HG03457 (cell line): ENCODE measurements around the gene ADAMTS13.
"Not testable (repeated sequence)": the region's sequence is repeated elsewhere in the genome, so short reads cannot be mapped to it uniquely, and the experiment has no call there.

Experiments
- ATAC-seq: cut with Tn5 transposase; IDR thresholded peaks from one replicate; pipeline ENCODE4 v1.9.1; 2021; ENCODE audit warnings: moderate number of reproducible peaks; ENCODE audit not compliant: unreplicated experiment

Gene ADAMTS13

GRCh38 chr9:133421615-133422542 lies at the start of gene ADAMTS13:
Gene ADAMTS13 (plus strand): TSS chr9:133422367. CDS start chr9:133422444, 77 bp downstream.
- no peak for ATAC-seq

- ATAC-seq = no peak
Measured at GRCh38 chr9:133374612-133375115, 47.5 kb upstream of the ADAMTS13 start.

- peak; percentile 7 for ATAC-seq
Measured at GRCh38 chr9:133375116-133375723, 46.9 kb upstream of the ADAMTS13 start.

GRCh38 chr9:133375724-133376654 lies 46.2 kb upstream of the ADAMTS13 start, which contains the start of the genes STKLD1 and SURF4:
Gene STKLD1 (plus strand): TSS chr9:133376366. CDS start chr9:133376474, 108 bp downstream.
Gene SURF4 (minus strand): TSS chr9:133376060. CDS start chr9:133375969, 91 bp downstream.
- ATAC-seq = peak; percentile 77

GRCh38 chr9:133377280-133377679 lies 44.9 kb upstream of the ADAMTS13 start:
- ATAC-seq = not testable (repeated sequence)

- no peak for ATAC-seq
Measured at GRCh38 chr9:133377721-133378216, 44.4 kb upstream of the ADAMTS13 start.

GRCh38 chr9:133378408-133378962 lies 43.7 kb upstream of the ADAMTS13 start:
- no peak for ATAC-seq

- ATAC-seq = no peak
Measured at GRCh38 chr9:133379153-133380086, 42.7 kb upstream of the ADAMTS13 start.

- ATAC-seq = no peak
Measured at GRCh38 chr9:133380734-133381133, 41.4 kb upstream of the ADAMTS13 start.

GRCh38 chr9:133382507-133383141 lies 39.5 kb upstream of the ADAMTS13 start:
- no peak for ATAC-seq

- ATAC-seq = no peak
Measured at GRCh38 chr9:133383438-133383837, 38.7 kb upstream of the ADAMTS13 start.

GRCh38 chr9:133384736-133385321 lies 37.3 kb upstream of the ADAMTS13 start:
- ATAC-seq = no peak

GRCh38 chr9:133385452-133385851 lies 36.7 kb upstream of the ADAMTS13 start:
- no peak for ATAC-seq

- ATAC-seq = no peak
Measured at GRCh38 chr9:133386338-133386737, 35.8 kb upstream of the ADAMTS13 start.

GRCh38 chr9:133387680-133388079 lies 34.5 kb upstream of the ADAMTS13 start:
- ATAC-seq = no peak

GRCh38 chr9:133389025-133389557 lies 33.1 kb upstream of the ADAMTS13 start:
- no peak for ATAC-seq

- no peak for ATAC-seq
Measured at GRCh38 chr9:133389562-133389961, 32.6 kb upstream of the ADAMTS13 start.

GRCh38 chr9:133390713-133391112 lies 31.5 kb upstream of the ADAMTS13 start:
- ATAC-seq = no peak
